Measurements from ENCODE around the gene GRAP2.

- TF ChIP-seq CTCF (IDR thresholded peaks at IDR 0.05) (no peak), POLR2A (IDR thresholded peaks at IDR 0.05) (no peak)
Measured at GRCh38 chr22:40002935-40003715, 102.2 kb downstream of the GRAP2 start.
